B cell (primary cell): Measurements from ENCODE around the gene GDA.

Source experiments
- EZH2 ChIP-seq: IDR thresholded peaks from 2 replicates; pipeline ENCODE4 v1.6.1; 2012; ENCODE audit warnings: borderline replicate concordance, low read depth, mild to moderate bottlenecking, moderate library complexity, low read length; ENCODE audit not compliant: insufficient read depth, poor library complexity, severe bottlenecking
- TF ChIP-seq, protein P1 (sequence below): fragments of 200-600 bp; IDR thresholded peaks from one replicate; pipeline ENCODE4 v1.8.0; 2022; ENCODE audit warnings: antibody characterized with exemption, mild to moderate bottlenecking

DNA sequence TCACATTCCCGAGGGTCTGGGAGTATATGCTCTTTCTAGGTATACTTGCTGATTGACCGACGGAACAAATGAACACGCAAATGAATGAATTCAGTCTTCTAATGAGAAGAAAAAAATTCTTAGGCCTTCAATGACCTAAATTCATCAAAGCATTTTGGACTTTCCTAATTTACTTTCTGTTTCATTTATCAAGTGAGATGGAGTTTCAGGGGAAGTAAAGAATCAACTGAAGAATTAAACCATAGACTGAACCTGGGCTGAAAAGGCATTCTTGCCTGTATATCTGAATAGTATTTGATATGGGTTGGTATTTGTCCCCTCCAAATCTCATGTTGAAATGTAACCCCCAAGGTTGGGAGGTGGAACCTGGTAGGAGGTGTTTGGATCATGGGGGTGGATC lies 151.6 kb downstream of the GDA start:
- TF ChIP-seq, protein P1, sequence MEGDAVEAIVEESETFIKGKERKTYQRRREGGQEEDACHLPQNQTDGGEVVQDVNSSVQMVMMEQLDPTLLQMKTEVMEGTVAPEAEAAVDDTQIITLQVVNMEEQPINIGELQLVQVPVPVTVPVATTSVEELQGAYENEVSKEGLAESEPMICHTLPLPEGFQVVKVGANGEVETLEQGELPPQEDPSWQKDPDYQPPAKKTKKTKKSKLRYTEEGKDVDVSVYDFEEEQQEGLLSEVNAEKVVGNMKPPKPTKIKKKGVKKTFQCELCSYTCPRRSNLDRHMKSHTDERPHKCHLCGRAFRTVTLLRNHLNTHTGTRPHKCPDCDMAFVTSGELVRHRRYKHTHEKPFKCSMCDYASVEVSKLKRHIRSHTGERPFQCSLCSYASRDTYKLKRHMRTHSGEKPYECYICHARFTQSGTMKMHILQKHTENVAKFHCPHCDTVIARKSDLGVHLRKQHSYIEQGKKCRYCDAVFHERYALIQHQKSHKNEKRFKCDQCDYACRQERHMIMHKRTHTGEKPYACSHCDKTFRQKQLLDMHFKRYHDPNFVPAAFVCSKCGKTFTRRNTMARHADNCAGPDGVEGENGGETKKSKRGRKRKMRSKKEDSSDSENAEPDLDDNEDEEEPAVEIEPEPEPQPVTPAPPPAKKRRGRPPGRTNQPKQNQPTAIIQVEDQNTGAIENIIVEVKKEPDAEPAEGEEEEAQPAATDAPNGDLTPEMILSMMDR = no peak
- no peak for TF ChIP-seq EZH2
